HK-2 (cell line): Measurements from ENCODE around the gene MAJIN.
"Not testable (repeated sequence)": the region's sequence is repeated elsewhere in the genome, so short reads cannot be mapped to it uniquely, and the experiment has no call there.

Experiments used
- DNase-seq: peaks from one replicate; pipeline ENCODE4 v3.0.0-alpha.2; 2018; ENCODE audit not compliant: unreplicated experiment

Gene MAJIN

GRCh38 chr11:64990222-64990923, 18.5 kb upstream of the MAJIN start:
- no peak for DNase-seq

GRCh38 chr11:64989416-64989815, 17.5 kb upstream of the MAJIN start:
- no peak for DNase-seq

- no peak for DNase-seq
Observed at GRCh38 chr11:64987998-64988854, 16.3 kb upstream of the MAJIN start.

- DNase-seq: not testable (repeated sequence)
Observed at GRCh38 chr11:64983339-64983738, 11.4 kb upstream of the MAJIN start.

GRCh38 chr11:64976651-64977050, 4.7 kb upstream of the MAJIN start:
- no peak for DNase-seq

GRCh38 chr11:64974124-64974523, 2.2 kb upstream of the MAJIN start:
- DNase-seq: no peak

GRCh38 chr11:64970731-64971151, 1.2 kb downstream of the MAJIN start:
- no peak for DNase-seq

- no peak for DNase-seq
Observed at GRCh38 chr11:64969209-64969608, 2.7 kb downstream of the MAJIN start.

GRCh38 chr11:64967375-64967774, 4.5 kb downstream of the MAJIN start:
- no peak for DNase-seq

GRCh38 chr11:64963072-64963631, 8.8 kb downstream of the MAJIN start:
- DNase-seq: no peak

- DNase-seq: no peak
Observed at GRCh38 chr11:64960719-64961118, 11.2 kb downstream of the MAJIN start.

- DNase-seq: no peak
Observed at GRCh38 chr11:64959498-64959897, 12.4 kb downstream of the MAJIN start.

GRCh38 chr11:64954201-64954600, 17.7 kb downstream of the MAJIN start:
- no peak for DNase-seq

- DNase-seq: no peak
Observed at GRCh38 chr11:64951529-64951928, 20.4 kb downstream of the MAJIN start.

GRCh38 chr11:64947208-64947814, 24.6 kb downstream of the MAJIN start:
- DNase-seq: no peak

GRCh38 chr11:64936539-64936938, 35.4 kb downstream of the MAJIN start:
- no peak for DNase-seq

GRCh38 chr11:64935359-64936081, 36.4 kb downstream of the MAJIN start, which contains the start of gene GPHA2:
GPHA2 (minus strand) TSS chr11:64935893; CDS start chr11:64935460, 433 bp downstream.
- DNase-seq: no peak

GRCh38 chr11:64934682-64935358, 37.1 kb downstream of the MAJIN start:
- no peak for DNase-seq

GRCh38 chr11:64933935-64934681, 37.8 kb downstream of the MAJIN start:
- no peak for DNase-seq

GRCh38 chr11:64933213-64933934, 38.5 kb downstream of the MAJIN start:
- DNase-seq: no peak
